Astrocyte (in vitro differentiated cells and primary cell): ENCODE measurements around the gene CA12. TPM values are rescaled to one million over a fixed set of nuclear protein-coding genes. Genes with fewer than 3 reads are reported as not detected.

ENCODE experiments used
- DNase-seq: peaks from one replicate; pipeline ENCODE4 v3.0.0-alpha.2; 2010; ENCODE audit warnings: low read depth
- FAIRE-seq: peaks from 2 replicates; lab custom pipeline; 2011; peaks lifted over from hg19 to GRCh38; lab: Jason Lieb, UNC
- H2AFZ ChIP-seq: 2 replicates; pipeline ENCODE4 v1.6.0; 2012; ENCODE audit warnings: low read depth, low read length, inconsistent platforms
- H3K27ac ChIP-seq: 2 replicates; pipeline ENCODE4 v1.5.1; 2011; ENCODE audit warnings: low read depth, low read length, inconsistent platforms
- H3K27me3 ChIP-seq: 2 replicates; pipeline ENCODE4 v1.6.0; 2011; ENCODE audit warnings: low read length, inconsistent platforms; ENCODE audit not compliant: insufficient read depth
- H3K36me3 ChIP-seq: 2 replicates; pipeline ENCODE4 v1.5.1; 2011; ENCODE audit warnings: low read length, inconsistent platforms; ENCODE audit not compliant: insufficient read depth
- H3K4me1 ChIP-seq: 2 replicates; pipeline ENCODE4 v1.5.1; 2011; ENCODE audit warnings: low read length, inconsistent platforms; ENCODE audit not compliant: insufficient read depth
- H3K4me2 ChIP-seq: 2 replicates; pipeline ENCODE4 v1.6.0; 2012; ENCODE audit warnings: low read length, inconsistent platforms
- H3K4me3 ChIP-seq: 2 replicates; pipeline ENCODE4 v1.5.1; 2011; ENCODE audit warnings: low read depth, mild to moderate bottlenecking, low read length, inconsistent platforms; ENCODE audit not compliant: insufficient read depth
- H3K79me2 ChIP-seq: 2 replicates; pipeline ENCODE4 v1.6.0; 2012; ENCODE audit warnings: mild to moderate bottlenecking, low read length, inconsistent platforms; ENCODE audit not compliant: insufficient read depth
- H3K9ac ChIP-seq: 2 replicates; pipeline ENCODE4 v1.6.0; 2012; ENCODE audit warnings: mild to moderate bottlenecking, low read length, inconsistent platforms
- H3K9me3 ChIP-seq: 2 replicates; pipeline ENCODE4 v1.5.1; 2012; ENCODE audit warnings: low read depth, mild to moderate bottlenecking, low read length, inconsistent platforms; ENCODE audit not compliant: insufficient read depth
- H4K20me1 ChIP-seq: 2 replicates; pipeline ENCODE4 v1.6.0; 2012; ENCODE audit warnings: low read length, inconsistent platforms; ENCODE audit not compliant: insufficient read depth
- H3K27ac Mint-ChIP-seq: one replicate; pipeline ENCODE4 v1.8.0; 2021; ENCODE audit warnings: mild to moderate bottlenecking, mixed read lengths; ENCODE audit not compliant: unreplicated experiment
- H3K27me3 Mint-ChIP-seq: one replicate; pipeline ENCODE4 v1.8.0; 2021; ENCODE audit warnings: low read depth, mixed read lengths; ENCODE audit not compliant: unreplicated experiment
- H3K36me3 Mint-ChIP-seq: one replicate; pipeline ENCODE4 v1.8.0; 2021; ENCODE audit warnings: low read depth, mixed read lengths; ENCODE audit not compliant: unreplicated experiment
- H3K4me1 Mint-ChIP-seq: one replicate; pipeline ENCODE4 v1.8.0; 2021; ENCODE audit warnings: low read depth, mixed read lengths; ENCODE audit not compliant: unreplicated experiment
- H3K4me3 Mint-ChIP-seq: one replicate; pipeline ENCODE4 v1.8.0; 2021; ENCODE audit warnings: mild to moderate bottlenecking, moderate library complexity, mixed read lengths; ENCODE audit not compliant: unreplicated experiment
- H3K9me3 Mint-ChIP-seq: one replicate; pipeline ENCODE4 v1.8.0; 2021; ENCODE audit warnings: mild to moderate bottlenecking, mixed read lengths; ENCODE audit not compliant: unreplicated experiment
- CTCF ChIP-seq: IDR thresholded peaks from 2 replicates; pipeline ENCODE4 v1.5.1; 2011; ENCODE audit warnings: low read depth, mild to moderate bottlenecking, inconsistent platforms, low read length, moderate library complexity; ENCODE audit not compliant: insufficient read depth
- EZH2 ChIP-seq: IDR thresholded peaks from 2 replicates; pipeline ENCODE4 v1.6.1; 2012; ENCODE audit warnings: mild to moderate bottlenecking, low read length, inconsistent platforms; ENCODE audit not compliant: insufficient read depth
- total RNA-seq: library from RNA; stranded (reverse); gene quantifications from 2 replicates; pipeline ENCODE4 v1.2.1, GENCODE V29; 2021

Gene CA12
- total RNA-seq, 1 donor from 2014 or later = 0.54 TPM

GRCh38 chr15:63308491-63308890 lies 73.2 kb downstream of the CA12 start:
- H3K36me3 ChIP-seq = peaks cover 4% of the 10 kb centered on the region
- no peak overlapping the region for H3K4me2 ChIP-seq
- Mint-ChIP-seq H3K27ac (no peak overlapping the region), H3K27me3 (no peaks in the 10 kb centered on the region), H3K4me1 (peaks cover 3% of the 10 kb centered on the region), H3K36me3 (peaks cover 12% of the 10 kb centered on the region), H3K4me3 (no peak overlapping the region), H3K9me3 (no peaks in the 10 kb centered on the region)
- DNase-seq (no peak), FAIRE-seq (no peak)
- no peak overlapping the region for H3K27ac ChIP-seq
- H3K4me1 ChIP-seq = no peaks in the 10 kb centered on the region
- no peak overlapping the region for H2AFZ ChIP-seq
- no peak overlapping the region for H3K4me3 ChIP-seq
- H3K79me2 ChIP-seq = no peaks in the 10 kb centered on the region
- H3K9ac ChIP-seq = no peak overlapping the region
- no peaks in the 10 kb centered on the region for H3K27me3 ChIP-seq
- no peak for TF ChIP-seq EZH2
- TF ChIP-seq CTCF = no peak
- H4K20me1 ChIP-seq = no peaks in the 10 kb centered on the region
- no peaks in the 10 kb centered on the region for H3K9me3 ChIP-seq

GRCh38 chr15:63306492-63307073 lies 75.1 kb downstream of the CA12 start:
- H3K4me1 ChIP-seq = no peaks in the 10 kb centered on the region
- no peak overlapping the region for H3K27ac ChIP-seq
- TF ChIP-seq EZH2 (no peak), CTCF (no peak)
- Mint-ChIP-seq H3K27ac (no peak overlapping the region), H3K4me1 (peaks cover 3% of the 10 kb centered on the region), H3K4me3 (no peak overlapping the region), H3K36me3 (peaks cover 19% of the 10 kb centered on the region), H3K9me3 (no peaks in the 10 kb centered on the region), H3K27me3 (no peaks in the 10 kb centered on the region)
- H3K27me3 ChIP-seq = no peaks in the 10 kb centered on the region
- no peak for FAIRE-seq
- H2AFZ ChIP-seq = no peak overlapping the region
- no peak overlapping the region for H3K9ac ChIP-seq
- DNase-seq = no peak
- no peaks in the 10 kb centered on the region for H4K20me1 ChIP-seq
- no peak overlapping the region for H3K4me2 ChIP-seq
- H3K4me3 ChIP-seq = no peak overlapping the region
- no peaks in the 10 kb centered on the region for H3K9me3 ChIP-seq
- H3K79me2 ChIP-seq = no peaks in the 10 kb centered on the region
- H3K36me3 ChIP-seq = peaks cover 4% of the 10 kb centered on the region

GRCh38 chr15:63305260-63305659 lies 76.4 kb downstream of the CA12 start:
- DNase-seq (no peak), FAIRE-seq (no peak)
- no peak overlapping the region for H3K4me3 ChIP-seq
- Mint-ChIP-seq H3K27ac (no peak overlapping the region), H3K4me1 (peaks cover 9% of the 10 kb centered on the region), H3K9me3 (no peaks in the 10 kb centered on the region), H3K27me3 (no peaks in the 10 kb centered on the region), H3K36me3 (peaks cover 20% of the 10 kb centered on the region), H3K4me3 (no peak overlapping the region)
- no peak for TF ChIP-seq EZH2
- TF ChIP-seq CTCF = no peak
- no peak overlapping the region for H3K9ac ChIP-seq
- no peaks in the 10 kb centered on the region for H3K4me1 ChIP-seq
- no peaks in the 10 kb centered on the region for H4K20me1 ChIP-seq
- H3K27ac ChIP-seq = no peak overlapping the region
- peaks cover 4% of the 10 kb centered on the region for H3K36me3 ChIP-seq
- H3K79me2 ChIP-seq = no peaks in the 10 kb centered on the region
- H2AFZ ChIP-seq = no peak overlapping the region
- no peak overlapping the region for H3K4me2 ChIP-seq
- no peaks in the 10 kb centered on the region for H3K27me3 ChIP-seq
- H3K9me3 ChIP-seq = no peaks in the 10 kb centered on the region
